Femur (tissue), 1 donor: ENCODE data around the gene JMJD7.

Source experiments
- DNase-seq: peaks from one replicate; pipeline ENCODE4 v3.0.0-alpha.2; 2017

The JMJD7 gene

DNA sequence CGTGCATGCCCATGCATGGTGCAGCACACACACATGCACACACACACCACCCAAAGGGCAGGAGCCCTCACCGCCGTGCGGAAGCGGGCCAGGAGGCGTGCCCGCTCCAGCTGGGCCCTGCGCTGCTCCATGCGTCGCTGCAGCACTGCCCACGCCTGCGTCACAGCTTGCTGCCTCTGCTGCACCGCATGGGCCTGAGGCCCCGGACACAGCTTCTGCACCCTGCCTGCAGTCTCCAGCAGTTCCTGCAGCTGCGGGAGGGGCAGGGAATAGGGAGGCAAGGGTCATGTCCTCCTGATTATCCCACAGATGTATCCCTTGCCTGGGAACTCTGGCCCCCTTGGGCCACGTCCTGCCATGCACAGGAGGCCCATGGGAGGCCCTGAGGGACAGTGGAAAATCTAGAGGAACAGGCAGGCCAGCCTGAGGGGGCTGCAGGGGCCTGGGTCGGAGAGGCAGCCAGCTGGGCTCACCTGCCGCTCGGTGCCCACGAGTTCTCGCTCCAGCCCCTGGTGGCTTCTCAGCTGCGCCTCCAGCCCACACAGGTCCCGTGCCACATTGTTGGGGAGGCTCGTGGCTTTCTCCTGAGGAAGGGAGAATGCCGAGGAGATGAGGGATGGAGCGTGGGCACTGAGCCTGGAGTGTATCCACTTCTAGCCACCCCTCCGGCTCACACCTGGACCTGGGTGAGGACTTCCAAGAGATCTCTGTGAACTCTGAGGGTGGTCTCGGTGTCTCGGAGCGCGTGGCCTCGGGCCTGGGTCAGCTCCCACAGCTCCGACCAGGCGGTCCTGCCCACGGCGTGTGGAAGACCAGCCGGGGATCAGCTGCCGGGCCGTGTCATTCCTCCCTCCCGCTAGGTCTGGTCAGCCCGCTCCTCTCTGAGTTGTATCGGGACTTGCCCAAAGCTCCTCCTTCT lies 42.1 kb downstream of the JMJD7 start:
- no peak for DNase-seq

GRCh38 chr15:41870689-41871081 lies 42.8 kb downstream of the JMJD7 start:
- no peak for DNase-seq

- no peak for DNase-seq
Observed at GRCh38 chr15:41871175-41871905, 43.4 kb downstream of the JMJD7 start.

DNA sequence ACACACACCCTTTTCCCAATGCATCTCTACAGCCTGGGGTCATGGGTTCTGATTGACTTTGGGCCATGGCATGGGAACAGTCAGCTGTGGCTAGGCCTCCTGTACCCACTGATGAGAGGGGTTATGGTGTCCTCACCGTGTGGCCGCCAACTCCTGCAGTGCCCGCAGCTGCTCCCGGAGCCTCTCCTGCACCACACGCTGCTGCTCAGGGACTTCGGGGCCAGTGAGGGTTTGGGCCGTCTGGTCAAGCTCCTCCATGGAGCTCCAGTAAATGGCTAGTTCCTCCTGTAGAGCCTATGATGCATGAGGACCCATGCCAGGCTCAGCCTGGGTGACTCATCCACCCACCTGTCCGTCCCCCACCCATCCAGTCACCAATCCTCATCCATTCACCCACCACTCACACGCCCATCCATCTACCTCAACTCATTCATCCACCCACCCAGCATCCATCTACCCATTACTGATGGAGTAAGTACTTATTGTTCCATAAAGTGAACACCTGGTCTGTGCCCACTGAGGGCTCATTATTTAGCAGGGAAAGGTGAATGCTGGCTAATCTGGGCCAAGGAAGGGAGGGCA lies 44.4 kb downstream of the JMJD7 start:
- no peak for DNase-seq

DNA sequence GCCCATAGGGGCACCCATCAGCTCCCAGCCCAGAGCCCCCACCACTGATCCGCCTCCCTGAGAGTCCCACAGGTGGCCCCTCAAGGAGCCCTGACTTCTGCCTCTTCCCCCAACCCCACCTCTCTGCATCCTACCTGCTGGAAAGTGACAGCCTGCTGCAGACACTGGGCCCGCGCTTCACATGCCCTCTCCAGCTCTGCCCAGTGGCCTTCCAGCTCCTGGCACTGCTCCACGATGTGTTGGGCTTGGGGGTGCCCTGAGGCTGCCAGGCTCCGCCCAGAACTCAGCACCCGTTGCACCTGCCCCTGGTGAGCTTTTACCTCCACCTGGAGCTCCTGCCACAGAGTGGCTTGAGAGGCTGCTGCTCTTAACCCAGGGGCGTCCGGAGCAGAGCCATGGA lies 45.8 kb downstream of the JMJD7 start:
- DNase-seq, result no peak

- DNase-seq, result no peak
Observed at GRCh38 chr15:41874736-41875135, 46.8 kb downstream of the JMJD7 start.

GRCh38 chr15:41876007-41876406 lies 48.1 kb downstream of the JMJD7 start:
- no peak for DNase-seq

- DNase-seq, result no peak
Observed at GRCh38 chr15:41876689-41877088, 48.8 kb downstream of the JMJD7 start.

DNA sequence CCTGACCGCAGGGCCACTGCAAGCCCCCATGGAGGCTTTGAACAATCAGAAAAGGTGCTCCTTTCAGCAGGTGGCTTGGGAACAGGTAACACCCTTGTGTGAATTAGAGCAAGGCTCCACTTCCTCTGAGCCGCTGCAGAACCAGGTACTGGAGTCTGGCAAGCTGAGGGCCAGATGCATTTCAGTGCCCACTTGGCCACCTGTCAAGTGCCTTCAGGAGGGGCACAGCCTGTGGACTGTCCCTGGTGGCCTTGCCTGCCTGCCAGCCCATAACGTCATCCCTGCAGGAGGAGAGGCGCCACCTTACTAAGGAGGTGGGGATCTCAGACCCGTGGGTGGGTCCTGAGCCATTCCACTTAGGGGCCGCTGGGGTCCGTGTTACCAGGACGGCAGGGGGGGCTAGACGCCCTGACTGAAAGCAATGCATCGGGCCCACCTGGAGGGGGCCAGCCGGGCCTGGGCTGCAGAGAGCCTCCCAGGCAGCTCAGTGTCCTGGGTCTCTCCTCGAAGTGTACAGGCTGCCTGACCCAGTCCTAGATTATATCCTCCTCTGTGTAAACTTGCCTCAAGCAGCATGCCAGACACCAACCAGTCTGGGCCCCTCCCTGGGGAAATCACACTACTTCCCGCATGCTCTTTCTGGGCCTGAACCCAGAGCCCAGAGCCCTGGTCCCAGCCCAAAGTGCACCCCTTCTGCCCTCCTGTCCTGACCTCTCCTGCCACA lies 49.9 kb downstream of the JMJD7 start:
- DNase-seq, result no peak

GRCh38 chr15:41878355-41878699 lies 50.4 kb downstream of the JMJD7 start:
- DNase-seq, result peak; percentile 45

- no peak for DNase-seq
Observed at GRCh38 chr15:41879321-41879845, 51.5 kb downstream of the JMJD7 start.

DNA sequence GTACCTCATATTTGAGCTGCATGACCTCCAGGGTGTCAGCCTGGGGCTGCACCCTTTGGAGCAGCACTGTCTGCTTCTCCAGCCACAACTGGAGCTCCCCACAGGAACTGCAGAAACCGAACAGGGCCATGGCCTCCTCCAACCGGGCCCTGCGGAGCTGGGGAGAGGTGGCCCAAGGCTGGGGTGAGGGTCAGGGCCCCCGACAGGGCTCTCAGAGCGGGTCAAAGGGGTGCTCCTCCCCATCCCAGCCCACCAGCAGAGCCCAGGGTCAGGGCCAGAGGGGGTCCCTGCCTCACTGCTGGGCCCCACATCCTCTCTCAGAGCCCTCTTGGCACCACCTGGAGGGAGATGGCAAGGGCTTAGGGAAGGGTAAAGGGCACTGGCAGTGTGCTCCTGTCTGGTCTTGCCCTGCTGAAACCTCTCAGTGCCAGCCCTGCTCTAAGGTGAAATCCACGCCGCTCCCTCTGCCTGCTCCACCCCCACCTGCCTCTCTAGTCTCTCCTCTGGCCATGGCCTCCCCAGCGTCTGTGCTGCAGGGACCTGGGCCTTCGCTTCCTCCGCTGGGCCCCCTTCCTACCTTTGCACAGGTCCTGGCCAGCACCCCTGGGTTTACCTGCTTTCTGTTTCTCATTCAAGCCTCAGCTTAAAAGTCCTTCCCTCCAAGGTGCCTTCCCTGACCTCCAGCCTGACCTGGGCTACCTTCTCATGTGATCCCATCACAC lies 52.4 kb downstream of the JMJD7 start:
- no peak for DNase-seq

GRCh38 chr15:41881086-41881485 lies 53.2 kb downstream of the JMJD7 start:
- no peak for DNase-seq

- no peak for DNase-seq
Observed at GRCh38 chr15:41881550-41881919, 53.6 kb downstream of the JMJD7 start.

DNA sequence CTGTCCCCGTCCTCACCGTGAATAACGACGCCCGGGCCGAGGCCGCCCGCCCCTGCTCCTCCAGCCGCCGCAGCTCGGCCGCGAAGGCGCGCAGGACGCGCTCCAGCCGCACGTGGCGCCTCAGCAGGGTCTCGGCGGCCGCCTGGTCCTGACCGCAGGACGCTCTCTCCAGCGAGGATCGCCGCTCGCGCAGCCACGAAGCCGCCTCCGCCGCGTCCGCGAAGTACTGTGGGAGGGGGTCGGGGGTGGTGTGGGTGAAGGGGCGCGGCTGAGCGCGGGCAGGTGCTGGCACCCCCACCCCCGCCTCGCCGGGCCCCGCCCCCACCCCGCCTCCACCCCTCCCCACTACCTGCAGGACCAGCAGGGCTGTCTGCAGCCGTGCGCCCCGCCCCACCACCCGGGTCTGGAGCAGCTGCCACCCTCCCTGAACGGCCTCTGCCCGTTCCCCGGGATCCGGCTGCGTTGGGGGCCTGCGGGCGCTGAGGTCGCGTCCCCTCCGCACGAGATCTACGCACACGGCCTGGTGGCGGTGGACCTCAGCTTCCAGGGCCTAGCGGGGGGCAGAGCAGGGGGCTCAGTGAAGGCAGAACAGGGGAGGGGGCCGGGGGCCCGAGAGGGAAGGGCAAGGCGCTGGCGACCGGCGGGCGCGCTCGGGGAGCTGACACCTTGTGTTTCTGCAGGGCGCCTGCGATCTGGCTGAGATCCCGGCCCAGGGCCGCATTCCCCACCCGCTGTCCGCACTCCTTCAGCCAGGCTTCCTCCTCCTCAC lies 54.2 kb downstream of the JMJD7 start:
- DNase-seq, result peak; percentile 42

- no peak for DNase-seq
Observed at GRCh38 chr15:41882689-41883483, 55.0 kb downstream of the JMJD7 start.

DNA sequence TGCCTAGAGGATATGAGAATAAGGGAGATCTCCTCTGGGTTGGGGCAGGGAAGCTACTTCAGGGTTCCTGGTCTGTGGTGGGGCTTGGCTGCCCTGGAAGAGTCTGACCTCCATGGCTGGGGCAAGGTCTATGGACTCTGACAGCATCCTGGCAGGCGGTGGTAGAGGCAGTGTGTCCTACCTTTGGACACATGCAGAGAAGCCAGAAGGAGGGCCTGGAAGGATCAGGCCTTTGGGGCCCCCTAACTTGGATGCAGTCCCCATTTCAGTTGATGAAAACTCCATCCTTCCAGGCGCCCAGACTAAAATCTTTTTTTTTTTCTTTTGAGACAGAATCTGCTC lies 55.6 kb downstream of the JMJD7 start:
- no peak for DNase-seq

DNA sequence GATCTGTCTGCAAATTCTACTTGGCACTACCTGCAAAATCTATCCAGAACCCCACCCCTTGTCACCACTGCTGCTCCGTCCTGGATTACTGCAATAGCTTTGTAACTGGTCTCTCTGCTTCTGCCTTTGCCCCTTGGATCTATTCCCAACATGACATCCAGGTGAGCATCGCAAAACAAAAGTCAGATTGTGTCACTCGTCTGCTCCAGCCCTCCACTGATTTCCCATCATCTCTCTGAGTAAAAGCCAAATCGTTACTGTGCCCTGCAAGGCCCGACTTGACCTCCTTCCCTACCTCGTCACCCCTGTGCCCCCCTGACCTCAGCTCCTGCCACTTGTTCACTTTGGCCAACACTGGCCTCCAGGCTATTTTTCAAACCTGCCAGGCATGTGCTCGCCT lies 56.6 kb downstream of the JMJD7 start:
- DNase-seq, result no peak

GRCh38 chr15:41885321-41885720 lies 57.4 kb downstream of the JMJD7 start:
- DNase-seq, result no peak

DNA sequence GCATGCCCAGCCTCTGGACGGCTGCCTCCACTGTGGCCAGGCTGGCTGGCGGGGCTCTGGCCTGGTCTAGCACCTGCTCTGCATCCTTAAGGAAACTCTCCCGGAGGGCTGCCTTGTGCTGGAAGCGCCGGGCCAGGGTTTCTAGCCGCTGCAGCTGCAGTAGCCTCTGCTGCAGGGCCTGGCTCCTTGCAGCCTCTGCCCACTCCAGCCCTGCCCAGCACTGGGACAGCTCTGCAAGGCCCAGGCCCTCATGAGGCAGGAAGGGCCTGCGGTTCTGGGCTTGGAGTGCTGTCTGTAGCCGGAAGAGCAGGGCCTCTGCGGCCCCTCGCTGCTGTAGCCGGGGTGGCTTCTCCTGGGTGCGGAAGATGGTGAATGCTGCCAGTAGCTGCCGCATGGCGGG lies 57.9 kb downstream of the JMJD7 start:
- no peak for DNase-seq

DNA sequence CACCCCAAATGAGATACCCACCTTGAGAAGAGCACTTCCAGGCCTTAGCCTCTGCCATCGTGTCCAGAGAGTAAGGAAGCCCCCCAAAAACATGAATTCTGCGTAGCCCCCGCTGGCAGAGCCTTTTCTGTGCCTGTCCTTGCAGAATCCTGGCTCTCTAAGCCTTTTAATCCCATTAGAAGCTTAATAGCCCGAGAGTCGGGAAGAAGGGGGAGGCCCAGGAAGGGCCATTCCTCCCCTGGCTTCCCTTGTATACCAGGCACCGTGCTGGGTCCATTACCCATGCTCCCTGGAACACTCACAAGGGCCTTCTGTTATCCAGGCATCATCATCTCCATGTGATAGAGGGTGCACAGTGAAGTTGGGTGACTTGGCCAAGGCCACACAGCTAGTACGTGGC lies 58.8 kb downstream of the JMJD7 start:
- DNase-seq, result no peak
